ENCODE results near the gene TGFBR3.
"Not testable (repeated sequence)": the region's sequence is repeated elsewhere in the genome, so short reads cannot be mapped to it uniquely, and the experiment has no call there.

TGFBR3 gene

GRCh38 chr1:91850708-91851107 is 35.2 kb downstream of the TGFBR3 start:
- DNase-seq (ENCODE audit: low read depth in 2 of 2) = no peak

- DNase-seq (ENCODE audit: low read depth in 2 of 2) = no peak
These were observed 38.1 kb downstream of the TGFBR3 start for GRCh38 chr1:91847851-91848250.

DNA sequence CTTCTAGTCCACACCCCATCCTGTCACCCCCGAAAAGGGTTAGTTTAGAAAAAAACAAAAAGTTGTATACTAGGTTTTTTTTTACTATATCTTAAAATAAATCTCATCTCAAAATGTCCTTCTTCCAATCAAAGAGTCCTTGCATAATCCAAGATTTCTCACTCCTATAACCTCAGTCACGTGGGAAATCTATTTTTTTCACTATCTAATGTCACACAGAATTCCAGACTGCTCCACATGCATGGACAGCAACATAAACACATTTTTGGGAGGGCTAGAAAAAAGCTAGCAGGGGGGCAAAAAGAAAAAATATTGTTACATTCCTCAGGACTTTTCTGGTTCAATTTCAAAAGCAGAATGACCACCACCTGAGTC is 39.3 kb downstream of the TGFBR3 start:
- no peak for DNase-seq (ENCODE audit: low read depth in 2 of 2)

- DNase-seq (ENCODE audit: low read depth in 2 of 2) = no peak
These were observed 39.8 kb downstream of the TGFBR3 start for GRCh38 chr1:91846007-91846638.

DNA sequence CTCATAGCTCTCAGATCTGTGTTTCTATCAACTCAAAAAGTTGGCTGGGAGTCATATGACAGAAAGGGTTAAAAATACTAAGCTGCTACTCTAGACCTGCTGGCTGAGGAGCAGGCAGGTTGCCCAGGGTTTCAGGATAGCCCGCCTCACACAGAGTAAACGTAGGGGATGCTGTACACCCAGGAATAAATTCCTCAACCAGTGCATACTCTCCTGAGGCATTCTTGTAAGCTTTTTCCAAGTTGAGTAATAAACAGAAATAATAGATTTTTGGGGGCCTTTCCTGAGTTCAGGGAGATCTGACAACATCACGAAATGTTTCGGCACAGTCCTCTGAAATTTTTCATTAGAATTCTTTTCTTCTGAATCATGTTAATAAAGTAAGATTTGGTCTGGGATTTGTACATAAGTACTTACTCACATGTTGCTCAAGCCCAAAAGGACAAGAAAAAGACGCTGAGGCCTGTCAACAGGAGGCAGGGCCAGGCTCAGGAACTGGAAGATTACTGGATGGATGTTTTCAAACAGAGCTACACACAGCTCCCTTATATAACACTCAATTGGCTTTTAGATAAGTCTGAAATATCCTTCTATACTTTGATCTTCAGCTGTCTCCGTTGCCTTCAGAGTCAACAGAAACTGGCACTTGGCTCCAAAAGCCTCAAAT is 41.0 kb downstream of the TGFBR3 start:
- DNase-seq (ENCODE audit: low read depth in 2 of 2) = no peak

DNA sequence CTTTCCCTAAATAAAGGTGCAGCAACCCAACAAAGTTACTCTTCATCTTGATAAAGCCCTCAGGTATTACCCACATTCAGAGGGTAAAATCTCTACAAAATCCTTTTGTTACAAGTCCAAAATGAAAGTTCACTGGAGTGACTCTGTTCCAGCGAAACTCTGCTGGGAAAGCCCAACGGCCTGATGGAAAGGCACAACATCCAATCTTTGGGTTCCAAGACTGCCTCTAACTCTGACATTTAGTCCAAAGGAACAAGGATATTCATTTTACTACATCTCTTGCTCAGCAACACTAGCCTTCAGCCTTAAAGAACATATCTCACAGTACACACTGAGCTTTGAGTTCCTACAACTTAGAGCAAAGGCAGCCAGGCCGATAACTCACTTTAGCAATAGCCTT is 42.1 kb downstream of the TGFBR3 start:
- no peak for DNase-seq (ENCODE audit: low read depth in 2 of 2)

DNA sequence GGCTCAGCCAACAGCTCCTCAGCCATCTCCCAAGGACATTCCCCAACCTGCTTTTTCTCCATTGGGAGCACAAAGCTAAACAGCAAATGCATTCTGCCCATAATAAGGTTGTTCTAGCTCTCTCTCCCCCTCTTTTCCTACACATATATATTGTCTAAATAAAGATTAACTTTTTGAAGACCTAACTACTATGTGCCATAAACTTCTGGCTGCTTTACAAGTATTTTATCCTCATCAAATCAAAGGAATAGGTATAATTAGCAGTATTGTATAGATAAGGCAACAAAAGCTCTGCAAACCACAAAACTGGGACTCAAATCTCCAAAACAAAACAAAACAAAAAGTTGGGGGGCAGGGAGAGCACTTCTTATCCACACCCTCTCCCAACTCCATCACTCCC is 43.4 kb downstream of the TGFBR3 start:
- no peak for DNase-seq (ENCODE audit: low read depth in 2 of 2)

- no peak for DNase-seq (ENCODE audit: low read depth in 2 of 2)
These were observed 43.9 kb downstream of the TGFBR3 start for GRCh38 chr1:91842056-91842455.

DNA sequence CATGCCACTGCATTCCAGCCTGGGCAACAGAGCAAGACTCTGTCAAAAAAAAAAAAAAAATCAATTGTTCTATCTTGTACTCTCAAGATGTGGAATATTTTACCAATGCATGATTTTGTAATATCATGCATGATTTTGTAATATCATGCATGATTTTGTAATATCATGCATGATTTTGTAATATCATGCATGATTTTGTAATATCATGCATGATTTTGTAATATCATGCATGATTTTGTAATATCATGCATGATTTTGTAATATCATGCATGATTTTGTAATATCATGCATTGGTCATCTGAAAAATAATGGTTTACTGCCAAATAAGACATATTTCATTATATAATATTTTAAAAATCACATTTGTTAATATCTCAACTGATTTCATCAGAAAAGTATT is 45.7 kb downstream of the TGFBR3 start:
- DNase-seq (ENCODE audit: low read depth in 2 of 2) = not testable (repeated sequence)

GRCh38 chr1:91836331-91837040 is 49.5 kb downstream of the TGFBR3 start:
- no peak for DNase-seq (ENCODE audit: low read depth in 2 of 2)

- no peak for DNase-seq (ENCODE audit: low read depth in 2 of 2)
These were observed 50.8 kb downstream of the TGFBR3 start for GRCh38 chr1:91835087-91835521.

- DNase-seq (ENCODE audit: low read depth in 2 of 2) = not testable (repeated sequence)
These were observed 51.4 kb downstream of the TGFBR3 start for GRCh38 chr1:91834549-91834948.

- no peak for DNase-seq (ENCODE audit: low read depth in 2 of 2)
These were observed 52.0 kb downstream of the TGFBR3 start for GRCh38 chr1:91833946-91834345.

- DNase-seq (ENCODE audit: low read depth in 2 of 2) = no peak
These were observed 54.6 kb downstream of the TGFBR3 start for GRCh38 chr1:91831132-91831930.

GRCh38 chr1:91830242-91831131 is 55.5 kb downstream of the TGFBR3 start:
- no peak for DNase-seq (ENCODE audit: low read depth in 2 of 2)

DNA sequence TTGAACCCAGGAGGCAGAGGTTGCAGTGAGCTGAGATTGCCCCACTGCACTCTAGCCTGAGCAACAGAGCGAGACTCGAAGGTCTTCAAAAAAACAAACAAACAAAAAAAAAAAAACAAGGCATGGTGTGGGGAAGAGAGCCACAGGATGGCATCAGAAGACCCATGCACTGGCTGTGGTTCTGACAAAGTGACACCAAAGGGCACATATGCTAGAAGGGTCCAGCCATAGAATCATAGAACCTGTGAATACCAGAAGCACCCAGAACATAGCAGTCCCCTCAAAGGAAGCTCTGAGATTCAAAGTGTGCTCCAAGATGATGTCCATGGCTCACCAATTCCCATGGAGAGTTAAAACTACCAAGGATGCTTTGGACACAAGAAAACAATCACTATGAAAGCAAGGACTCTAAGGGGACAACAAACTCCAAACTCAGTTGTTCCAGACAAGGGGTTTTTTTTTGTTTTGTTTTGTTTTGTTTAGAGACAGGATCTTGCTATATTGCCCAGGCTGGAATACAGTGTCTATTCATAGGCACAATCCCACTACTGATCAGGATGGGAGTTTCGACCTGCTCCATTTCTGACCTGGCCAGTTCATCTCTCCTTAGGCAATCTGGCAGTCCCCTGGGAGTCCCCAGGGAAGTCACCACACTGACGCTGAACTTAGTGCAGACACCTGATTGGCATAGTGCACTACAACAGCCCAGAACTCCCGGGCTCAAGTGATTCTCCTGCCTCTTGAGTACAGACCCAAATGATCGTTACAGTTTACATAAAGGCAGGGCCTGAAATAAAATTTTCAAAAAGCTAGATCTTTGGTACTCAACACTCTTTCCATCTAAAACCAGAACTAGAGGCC is 56.4 kb downstream of the TGFBR3 start:
- DNase-seq (ENCODE audit: low read depth in 2 of 2) = no peak

DNA sequence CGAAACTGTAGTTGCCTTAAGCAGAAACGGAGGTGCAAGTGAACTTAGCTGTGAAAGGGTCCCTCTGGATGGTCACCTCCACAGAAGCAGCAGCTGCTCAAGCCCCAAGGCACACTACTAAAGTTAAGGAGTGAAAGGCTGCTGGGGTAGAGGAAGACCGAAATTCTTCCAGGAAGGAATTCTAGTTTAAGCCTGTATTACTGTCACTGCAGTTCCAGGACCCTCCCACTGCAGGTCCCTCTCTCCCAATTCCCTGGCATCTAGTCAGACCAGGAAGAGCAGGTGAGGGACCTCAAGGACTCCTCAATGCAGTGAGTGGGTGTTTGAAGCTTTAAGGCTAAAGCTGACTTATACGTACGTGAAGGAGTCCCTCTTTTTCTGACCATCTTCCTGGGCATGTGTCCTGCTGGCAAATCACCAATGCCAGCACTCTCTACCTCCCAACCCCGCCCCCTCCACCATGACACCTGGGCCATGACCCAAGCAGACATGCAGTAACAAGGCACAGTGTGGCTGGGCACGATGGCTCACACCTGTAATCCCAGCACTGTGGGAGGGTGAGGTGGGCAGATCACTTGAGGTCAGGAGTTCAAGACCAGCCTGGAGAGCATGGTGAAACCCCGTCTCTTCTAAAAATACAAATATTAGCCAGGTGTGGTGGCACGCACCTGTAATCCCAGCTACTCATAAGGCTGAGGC is 57.2 kb downstream of the TGFBR3 start:
- DNase-seq (ENCODE audit: low read depth in 2 of 2) = no peak

- DNase-seq (ENCODE audit: low read depth in 2 of 2) = no peak
These were observed 58.3 kb downstream of the TGFBR3 start for GRCh38 chr1:91827459-91828321.

GRCh38 chr1:91827087-91827458 is 58.9 kb downstream of the TGFBR3 start:
- DNase-seq (ENCODE audit: low read depth in 2 of 2) = no peak

All from activated CD4-positive, alpha-beta T cell treated with anti-CD3 and anti-CD28 coated beads for 24 hours (primary cell).